ENCODE results near the gene LAMC3.

Gene LAMC3

GRCh38 chr9:131072107-131072870 is 63.3 kb downstream of the LAMC3 start:
- TF ChIP-seq, protein P1, sequence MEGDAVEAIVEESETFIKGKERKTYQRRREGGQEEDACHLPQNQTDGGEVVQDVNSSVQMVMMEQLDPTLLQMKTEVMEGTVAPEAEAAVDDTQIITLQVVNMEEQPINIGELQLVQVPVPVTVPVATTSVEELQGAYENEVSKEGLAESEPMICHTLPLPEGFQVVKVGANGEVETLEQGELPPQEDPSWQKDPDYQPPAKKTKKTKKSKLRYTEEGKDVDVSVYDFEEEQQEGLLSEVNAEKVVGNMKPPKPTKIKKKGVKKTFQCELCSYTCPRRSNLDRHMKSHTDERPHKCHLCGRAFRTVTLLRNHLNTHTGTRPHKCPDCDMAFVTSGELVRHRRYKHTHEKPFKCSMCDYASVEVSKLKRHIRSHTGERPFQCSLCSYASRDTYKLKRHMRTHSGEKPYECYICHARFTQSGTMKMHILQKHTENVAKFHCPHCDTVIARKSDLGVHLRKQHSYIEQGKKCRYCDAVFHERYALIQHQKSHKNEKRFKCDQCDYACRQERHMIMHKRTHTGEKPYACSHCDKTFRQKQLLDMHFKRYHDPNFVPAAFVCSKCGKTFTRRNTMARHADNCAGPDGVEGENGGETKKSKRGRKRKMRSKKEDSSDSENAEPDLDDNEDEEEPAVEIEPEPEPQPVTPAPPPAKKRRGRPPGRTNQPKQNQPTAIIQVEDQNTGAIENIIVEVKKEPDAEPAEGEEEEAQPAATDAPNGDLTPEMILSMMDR (IDR thresholded peaks at IDR 0.05; ENCODE audit: insufficient read depth, low read length, poor library complexity, severe bottlenecking) = no peak
- DNase-seq (ENCODE audit: extremely low read depth, insufficient read length) = no peak

GRCh38 chr9:131072871-131073237 is 63.9 kb downstream of the LAMC3 start:
- no peaks in the 10 kb centered on the region; the same call in none of the 2 replicates for H3K27me3 ChIP-seq (replicated peaks; ENCODE audit: control insufficient read depth, insufficient read depth, low read length)
- no peaks in the 10 kb centered on the region for H3K36me3 ChIP-seq (ENCODE audit: control insufficient read depth, insufficient read depth, low read length)
- TF ChIP-seq, protein P1 (IDR thresholded peaks at IDR 0.05; ENCODE audit: insufficient read depth, low read length, poor library complexity, severe bottlenecking) = no peak
- no peak overlapping the region for H3K4me3 ChIP-seq (replicated peaks; ENCODE audit: low read depth, low read length)
- DNase-seq (ENCODE audit: extremely low read depth, insufficient read length) = no peak

More at GRCh38 chr9:131072107-131072870, 63.3 kb downstream of the LAMC3 start:
- H3K27me3 ChIP-seq (replicated peaks; ENCODE audit: control insufficient read depth, insufficient read depth, low read length) = no peaks in the 10 kb centered on the region; the same call in none of the 2 replicates
- H3K36me3 ChIP-seq (ENCODE audit: control insufficient read depth, insufficient read depth, low read length) = no peaks in the 10 kb centered on the region
- no peak overlapping the region for H3K4me3 ChIP-seq (replicated peaks; ENCODE audit: low read depth, low read length)

DNA sequence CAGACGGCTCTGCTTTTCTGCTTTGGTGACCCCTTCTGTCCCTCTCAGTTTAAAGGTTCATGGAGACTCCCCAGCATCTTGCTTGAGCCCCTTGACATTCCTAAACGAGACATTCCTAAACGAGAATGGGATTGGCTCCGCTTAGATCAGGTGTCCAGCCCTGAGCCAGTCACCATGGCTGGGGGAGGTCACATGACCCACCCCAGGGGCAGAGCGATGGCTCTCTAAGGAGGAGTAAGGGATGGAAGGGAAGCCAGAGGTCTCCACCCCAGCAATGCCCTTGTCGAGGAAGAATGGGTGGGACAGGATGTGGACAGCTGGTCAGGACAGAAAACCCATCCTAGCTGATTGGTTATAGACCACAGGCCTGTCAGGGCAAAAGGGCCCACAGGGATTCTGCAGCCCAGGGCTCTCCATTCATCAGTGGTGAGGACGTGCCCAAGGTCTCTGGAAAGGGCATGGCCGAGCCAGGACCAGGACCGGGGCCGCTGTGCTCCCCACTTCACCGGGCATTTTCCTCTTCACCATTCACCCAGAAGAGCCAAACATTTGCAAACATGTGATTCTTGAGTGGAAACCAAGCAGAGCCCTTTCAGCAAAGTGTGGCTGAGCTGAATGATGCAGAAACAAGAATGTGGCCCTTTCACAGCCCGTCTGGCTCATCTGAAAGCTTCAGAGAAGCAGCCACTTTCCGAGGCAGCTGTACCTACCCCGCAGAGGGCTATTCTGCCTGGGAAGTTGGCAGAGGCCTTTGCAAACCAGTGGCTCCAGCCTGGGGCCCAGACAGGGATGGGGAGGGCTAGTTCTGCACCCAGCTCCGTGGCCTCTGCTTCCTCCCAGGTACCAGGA is 67.6 kb downstream of the LAMC3 start:
- peaks cover 1% of the 10 kb centered on the region for H3K27me3 ChIP-seq (replicated peaks; ENCODE audit: control insufficient read depth, insufficient read depth, low read length)
- H3K4me3 ChIP-seq (replicated peaks; ENCODE audit: low read depth, low read length) = no peak overlapping the region

DNA sequence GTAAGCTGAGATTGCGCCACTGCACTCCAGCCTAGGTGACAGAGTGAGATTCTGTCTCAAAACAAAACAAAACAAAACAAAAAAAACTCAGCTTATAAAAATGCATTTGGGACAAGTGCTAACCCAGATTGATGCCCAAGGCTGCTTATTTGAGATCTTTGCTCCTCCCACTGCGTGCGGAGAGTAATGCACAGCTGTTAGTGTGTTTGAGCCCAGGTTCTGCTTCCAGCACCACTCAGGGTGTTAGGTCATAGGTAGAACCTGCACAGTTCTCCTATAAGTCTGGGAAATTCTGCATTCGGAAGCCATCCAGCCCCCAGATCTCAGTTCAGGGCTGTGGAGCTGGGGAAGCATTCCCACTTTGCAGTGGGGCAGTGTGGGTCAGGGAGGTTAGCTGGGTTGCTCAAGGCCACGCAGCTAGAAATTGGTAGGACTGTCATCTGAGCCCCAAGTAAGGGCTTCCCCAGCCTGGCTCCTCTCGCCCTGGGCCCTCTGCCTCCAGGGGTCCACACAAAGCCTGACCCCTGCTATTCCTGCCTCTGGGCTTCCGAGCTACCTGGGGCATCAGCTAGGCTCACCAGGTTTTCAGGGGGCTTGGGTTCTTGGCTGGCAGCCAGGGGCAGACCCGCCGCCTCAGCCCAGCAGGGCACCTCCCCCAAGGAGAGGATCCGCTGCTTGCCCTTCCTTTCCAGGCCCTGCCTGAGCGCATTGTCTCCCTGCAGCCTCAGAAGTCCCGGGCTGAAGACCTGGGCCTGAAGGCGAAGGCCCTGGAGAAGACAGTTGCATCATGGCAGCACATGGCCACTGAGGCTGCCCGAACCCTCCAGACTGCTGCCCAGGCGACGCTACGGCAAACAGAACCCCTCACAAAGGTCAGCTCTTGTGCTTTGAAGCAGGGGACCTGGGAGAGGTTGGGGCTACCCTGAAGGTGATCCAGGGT is 69.7 kb downstream of the LAMC3 start:
- Histone ChIP-seq H3K36me3 (ENCODE audit: control insufficient read depth, insufficient read depth, low read length) (no peaks in the 10 kb centered on the region), H3K27me3 (replicated peaks; ENCODE audit: control insufficient read depth, insufficient read depth, low read length) (peaks cover 1% of the 10 kb centered on the region), H3K4me3 (replicated peaks; ENCODE audit: low read depth, low read length) (no peak overlapping the region)
- TF ChIP-seq, protein P1 (IDR thresholded peaks at IDR 0.05; ENCODE audit: insufficient read depth, low read length, poor library complexity, severe bottlenecking) = no peak
- no peak for DNase-seq (ENCODE audit: extremely low read depth, insufficient read length)

More for the DNA sequence above, 67.6 kb downstream of the LAMC3 start:
- H3K36me3 ChIP-seq (ENCODE audit: control insufficient read depth, insufficient read depth, low read length) = no peaks in the 10 kb centered on the region
- TF ChIP-seq, protein P1 (IDR thresholded peaks at IDR 0.05; ENCODE audit: insufficient read depth, low read length, poor library complexity, severe bottlenecking) = no peak
- DNase-seq (ENCODE audit: extremely low read depth, insufficient read length) = no peak

- Histone ChIP-seq H3K27me3 (replicated peaks; ENCODE audit: control insufficient read depth, insufficient read depth, low read length) (peaks cover 1% of the 10 kb centered on the region), H3K36me3 (ENCODE audit: control insufficient read depth, insufficient read depth, low read length) (no peaks in the 10 kb centered on the region), H3K4me3 (replicated peaks; ENCODE audit: low read depth, low read length) (no peak overlapping the region)
- TF ChIP-seq, protein P1 (IDR thresholded peaks at IDR 0.05; ENCODE audit: insufficient read depth, low read length, poor library complexity, severe bottlenecking) = no peak
- no peak for DNase-seq (ENCODE audit: extremely low read depth, insufficient read length)
Observed at GRCh38 chr9:131080589-131080988, 71.6 kb downstream of the LAMC3 start.

Data from GM06990 (cell line).